Heart left ventricle (tissue), 16 donors: ENCODE results near the gene PGAP3. TPM values are rescaled to one million over a fixed set of nuclear protein-coding genes. Genes with fewer than 3 reads are reported as not detected.

ENCODE experiments used
- ATAC-seq, 4 donors: fragments of 200-7000 bp; cut with Tn5 transposase; one replicate each; pipeline ENCODE4 v1.9.1; 2020 to 2022; ENCODE audit warnings: moderate library complexity in 4 of 4, mild to moderate bottlenecking in 3 of 4, moderate number of reproducible peaks in 1 of 4
- DNase-seq, 5 donors: peaks; one replicate each; pipeline ENCODE4 v3.0.0-alpha.2; 2020
- H3K27ac ChIP-seq, 12 donors: fragments of 200-600 bp; sonication (generic) in 4 of 12; one replicate each; pipeline versions ENCODE4 v1.5.0 to v1.8.0; 2016 to 2022; ENCODE audit warnings: mild to moderate bottlenecking in 2 of 12
- H3K27me3 ChIP-seq, 9 donors: fragments of 200-600 bp; sonication (generic) in 2 of 9; one replicate each; pipeline versions ENCODE4 v1.5.1 to v1.8.0; 2016 to 2022; ENCODE audit warnings: mild to moderate bottlenecking in 3 of 9
- H3K36me3 ChIP-seq, 9 donors: fragments of 200-600 bp; sonication (generic) in 2 of 9; one replicate each; pipeline versions ENCODE4 v1.5.0 to v1.8.0; 2018 to 2022; ENCODE audit warnings: mild to moderate bottlenecking in 2 of 9
- H3K4me1 ChIP-seq, 12 donors: fragments of 200-600 bp; sonication (generic) in 4 of 12; one replicate each; pipeline versions ENCODE4 v1.5.0 to v1.8.0; 2016 to 2022; ENCODE audit warnings: mild to moderate bottlenecking in 3 of 12
- H3K4me3 ChIP-seq, 12 donors: fragments of 200-600 bp; sonication (generic) in 4 of 12; one replicate each; pipeline versions ENCODE4 v1.5.0 to v1.8.0; 2017 to 2022; ENCODE audit warnings: mild to moderate bottlenecking in 9 of 12, moderate library complexity in 4 of 12
- H3K9me3 ChIP-seq, 12 donors: fragments of 200-600 bp; sonication (generic) in 4 of 12; one replicate each; pipeline versions ENCODE4 v1.5.0 to v1.8.0; 2016 to 2022; ENCODE audit warnings: mild to moderate bottlenecking in 1 of 12
- POLR2A ChIP-seq, 2 donors: fragments of 450-650 bp; IDR thresholded peaks; one replicate each; pipeline ENCODE4 v1.6.1; 2017; ENCODE audit warnings: antibody characterized with exemption in 2 of 2, mild to moderate bottlenecking in 2 of 2, moderate library complexity in 2 of 2
- WGBS, 4 donors: extraction: QIAGEN DNeasy Blood & Tissue Kit in 2 of 4; methylation state at CpG; one replicate each; pipeline versions ENCODE4 v1.1.5 to v1.1.7; 2013 to 2018; 5-methylcytosine and 5-hydroxymethylcytosine counted together
- intact Hi-C, 10 donors: fragments of 100-400 bp; cut with DNase I; formaldehyde crosslinking; loops; one replicate each; pipeline versions ENCODE4 v1.11.1 to v1.14.2; 2022
- polyA plus RNA-seq, 2 donors: library from polyadenylated mRNA; stranded (reverse); fragments of 200-250 nt; gene quantifications; one replicate each; pipeline ENCODE4 v1.2.3, GENCODE V29; 2013
- total RNA-seq, 9 donors: library from RNA; depleted of rRNA in 2 of 9; stranded (reverse); fragments of >200 nt in 2 of 9; fragmentation: NEBNext Ultra II Directional in 3 of 9; extraction: Animal tissue kit (Norgen Biotek cat#: 25700) in 3 of 9; gene quantifications; one replicate each; pipeline versions ENCODE4 v1.1.0 to v1.2.4, GENCODE V29; 2016 to 2023
- TF ChIP-seq, protein P1 (sequence below), 12 donors: fragments of 200-600 bp; sonication (generic) in 4 of 12; IDR thresholded peaks; one replicate each; pipeline versions ENCODE4 v1.5.0 to v1.8.0; 2018 to 2022; ENCODE audit warnings: antibody characterized with exemption in 12 of 12, mild to moderate bottlenecking in 5 of 12
- donor health status: ischemic (EF 13 %, LVEDD 7.1; RV severe dilation, severe dysfunction).
- donor health status: healthy with polysubstance abuse.
- donor health status: DM: no; HTN: yes; CAD: no.
- donor health status: DM: no; HTN: no; CAD: no.
- donor health status: ischemic (EF 25% LVEDD 6.9; RV normal size, moderate dysfunction).
- donor health status: ischemic (EF 25% LVEDD 5.7; RV mildly dilated, moderate dysfunction).
- donor health status: healthy.
- donor health status: DM: yes; HTN: yes; CAD: no.
- donor health status: ischemic (EF 35%, LVEDD 5.7; RV mildly dilated, moderate dysfunction).
- donor health status: nonischemic (EF 11% LVEDD 7.7; RV severe dilation, severe dysfunction).
- donor health status: DM: yes; HTN: yes; CAD: no.
- donor health status: PGD.
- donor health status: ischemic (EF 29% LVEDD 5.4; RV normal size, mild dysfunction).
- donor health status: nonischemic (EF 23%, LVEDD 6.1; RV moderate dilation, normal function).

The PGAP3 gene
- total and polyA plus RNA-seq, 11 donors: 8.0 to 18.8 (median 13.3) TPM

- ATAC-seq (no peak), DNase-seq (no peak)
- TF ChIP-seq POLR2A (IDR thresholded peaks at IDR 0.05): no peak
- TF ChIP-seq, protein P1, sequence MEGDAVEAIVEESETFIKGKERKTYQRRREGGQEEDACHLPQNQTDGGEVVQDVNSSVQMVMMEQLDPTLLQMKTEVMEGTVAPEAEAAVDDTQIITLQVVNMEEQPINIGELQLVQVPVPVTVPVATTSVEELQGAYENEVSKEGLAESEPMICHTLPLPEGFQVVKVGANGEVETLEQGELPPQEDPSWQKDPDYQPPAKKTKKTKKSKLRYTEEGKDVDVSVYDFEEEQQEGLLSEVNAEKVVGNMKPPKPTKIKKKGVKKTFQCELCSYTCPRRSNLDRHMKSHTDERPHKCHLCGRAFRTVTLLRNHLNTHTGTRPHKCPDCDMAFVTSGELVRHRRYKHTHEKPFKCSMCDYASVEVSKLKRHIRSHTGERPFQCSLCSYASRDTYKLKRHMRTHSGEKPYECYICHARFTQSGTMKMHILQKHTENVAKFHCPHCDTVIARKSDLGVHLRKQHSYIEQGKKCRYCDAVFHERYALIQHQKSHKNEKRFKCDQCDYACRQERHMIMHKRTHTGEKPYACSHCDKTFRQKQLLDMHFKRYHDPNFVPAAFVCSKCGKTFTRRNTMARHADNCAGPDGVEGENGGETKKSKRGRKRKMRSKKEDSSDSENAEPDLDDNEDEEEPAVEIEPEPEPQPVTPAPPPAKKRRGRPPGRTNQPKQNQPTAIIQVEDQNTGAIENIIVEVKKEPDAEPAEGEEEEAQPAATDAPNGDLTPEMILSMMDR (IDR thresholded peaks at IDR 0.05): no peak
- peaks cover 0 to 86% (median 57%) of the 10 kb centered on the region in 9 donors for H3K36me3 ChIP-seq
- no peak overlapping the region for H3K4me3 ChIP-seq
- H3K27me3 ChIP-seq: no peaks in the 10 kb centered on the region
- H3K4me1 ChIP-seq: peaks cover 0 to 11% (median 5%) of the 10 kb centered on the region in 12 donors
- intact Hi-C loops: loop anchor here in 1 of 10 donors (5.0 kb wide), 1 partner anchor 37 kb away; the partner anchor contains the start of gene PGAP3
- H3K9me3 ChIP-seq: no peaks in the 10 kb centered on the region
- H3K27ac ChIP-seq: no peak overlapping the region
- 93 to 100% (median 95%) methylated on average over 6 to 13 of the region's 13 CpGs for WGBS, 4 donors
Observed at GRCh38 chr17:39724731-39725130, 36.9 kb upstream of the PGAP3 start.

- WGBS, 4 donors: 81 to 86% (median 82%) methylated on average over 34 of the region's 34 CpGs
- peak in 3 of 4 donors; percentile 10 to 28 (median 11) for ATAC-seq
Observed at GRCh38 chr17:39722965-39723848, 35.4 kb upstream of the PGAP3 start.

DNA sequence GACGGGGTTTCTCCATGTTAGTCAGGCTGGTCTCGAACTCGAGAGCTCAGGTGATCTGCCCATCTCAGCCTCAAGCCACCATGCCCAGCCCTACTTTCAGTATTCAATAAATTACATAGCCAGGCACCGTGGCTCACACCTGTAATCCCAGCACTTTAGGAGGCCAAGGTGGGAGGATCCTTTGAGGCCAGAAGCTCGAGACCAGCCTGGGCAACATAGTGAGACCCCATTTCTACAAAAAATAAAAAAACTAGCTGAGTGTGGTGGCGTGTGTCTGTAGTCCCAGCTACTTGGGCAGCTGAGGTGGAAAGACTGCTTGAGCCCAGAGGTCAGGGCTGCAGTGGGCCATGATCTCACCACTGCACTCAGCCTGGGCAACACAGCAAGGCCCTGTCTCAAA is 34.2 kb upstream of the PGAP3 start:
- no peak overlapping the region for H3K4me3 ChIP-seq
- no peaks in the 10 kb centered on the region for H3K9me3 ChIP-seq
- ATAC-seq (no peak), DNase-seq (peak in 1 of 5 donors; percentile 9)
- WGBS, 4 donors: 93 to 98% (median 95%) methylated on average over 6 of the region's 6 CpGs
- intact Hi-C loops: no loop called here
- H3K27ac ChIP-seq: no peak overlapping the region
- peaks cover 0 to 89% (median 63%) of the 10 kb centered on the region in 9 donors for H3K36me3 ChIP-seq
- peaks cover 0 to 3% (median 0%) of the 10 kb centered on the region in 12 donors for H3K4me1 ChIP-seq
- no peaks in the 10 kb centered on the region for H3K27me3 ChIP-seq
- TF ChIP-seq, protein P1 (IDR thresholded peaks at IDR 0.05): no peak

More at GRCh38 chr17:39722965-39723848, 35.4 kb upstream of the PGAP3 start:
- Histone ChIP-seq H3K4me3 (no peak overlapping the region), H3K36me3 (peaks cover 0 to 90% (median 68%) of the 10 kb centered on the region in 9 donors), H3K9me3 (no peaks in the 10 kb centered on the region), H3K4me1 (no peaks in the 10 kb centered on the region), H3K27me3 (no peaks in the 10 kb centered on the region), H3K27ac (no peak overlapping the region)
- peak in 1 of 5 donors; percentile 47 for DNase-seq
- TF ChIP-seq, protein P1 (IDR thresholded peaks at IDR 0.05): no peak
- TF ChIP-seq POLR2A (IDR thresholded peaks at IDR 0.05): no peak
- intact Hi-C loops: no loop called here

GRCh38 chr17:39719563-39720355 is 31.9 kb upstream of the PGAP3 start:
- Histone ChIP-seq H3K4me1 (peaks cover 0 to 17% (median 4%) of the 10 kb centered on the region in 12 donors), H3K27ac (no peak overlapping the region), H3K27me3 (no peaks in the 10 kb centered on the region), H3K9me3 (no peaks in the 10 kb centered on the region), H3K4me3 (no peak overlapping the region), H3K36me3 (peaks cover 0 to 90% (median 56%) of the 10 kb centered on the region in 9 donors)
- DNase-seq (peak in 1 of 5 donors; percentile 33), ATAC-seq (no peak)
- 83 to 92% (median 88%) methylated on average over 7 of the region's 7 CpGs for WGBS, 4 donors
- TF ChIP-seq, protein P1 (IDR thresholded peaks at IDR 0.05): no peak
- no peak for TF ChIP-seq POLR2A (IDR thresholded peaks at IDR 0.05)
- intact Hi-C loops: no loop called here
